ENCODE measurements around the gene MYO3B.

MYO3B gene

GRCh38 chr2:170495896-170496295, 317.9 kb downstream of the MYO3B start:
- TF ChIP-seq CTCF (IDR thresholded peaks at IDR 0.05; ENCODE audit: control extremely low read depth, extremely low read depth, low read depth, missing control alignments) = no peak
- DNase-seq (ENCODE audit: extremely low spot score) = no peak
- ChIA-PET CTCF (no interaction called here), POLR2A (no interaction called here)

- no peak for TF ChIP-seq CTCF (IDR thresholded peaks at IDR 0.05; ENCODE audit: control extremely low read depth, extremely low read depth, low read depth, missing control alignments)
Measured at GRCh38 chr2:170498619-170499018, 320.7 kb downstream of the MYO3B start.

GRCh38 chr2:170500104-170500503, 322.2 kb downstream of the MYO3B start:
- ChIA-PET POLR2A (no interaction called here), CTCF (no interaction called here)

More at GRCh38 chr2:170498619-170499018, 320.7 kb downstream of the MYO3B start:
- no peak for DNase-seq (ENCODE audit: extremely low spot score)
- ChIA-PET CTCF (interaction anchor here (1.1 kb wide), 2 partner anchors 9 to 11 kb away, joined by 3 read pairs; no protein-coding TSS in a partner anchor), POLR2A (no interaction called here)

GRCh38 chr2:170500770-170501169, 322.8 kb downstream of the MYO3B start:
- POLR2A ChIA-PET = no interaction called here
- no peak for DNase-seq (ENCODE audit: extremely low spot score)
- CTCF ChIA-PET = no interaction called here
- no peak for TF ChIP-seq CTCF (IDR thresholded peaks at IDR 0.05; ENCODE audit: control extremely low read depth, extremely low read depth, low read depth, missing control alignments)

More at GRCh38 chr2:170500104-170500503, 322.2 kb downstream of the MYO3B start:
- no peak for DNase-seq (ENCODE audit: extremely low spot score)
- no peak for TF ChIP-seq CTCF (IDR thresholded peaks at IDR 0.05; ENCODE audit: control extremely low read depth, extremely low read depth, low read depth, missing control alignments)

GRCh38 chr2:170501421-170502043, 323.6 kb downstream of the MYO3B start:
- no peak for DNase-seq (ENCODE audit: extremely low spot score)
- POLR2A ChIA-PET = no interaction called here
- CTCF ChIA-PET = no interaction called here
- TF ChIP-seq CTCF (IDR thresholded peaks at IDR 0.05; ENCODE audit: control extremely low read depth, extremely low read depth, low read depth, missing control alignments) = no peak

- TF ChIP-seq CTCF (IDR thresholded peaks at IDR 0.05; ENCODE audit: control extremely low read depth, extremely low read depth, low read depth, missing control alignments) = no peak
- POLR2A ChIA-PET = no interaction called here
- CTCF ChIA-PET = interaction anchor here (0.7 kb wide), 1 partner anchor 38 kb away, joined by 3 read pairs; no protein-coding TSS in a partner anchor
- no peak for DNase-seq (ENCODE audit: extremely low spot score)
Measured at GRCh38 chr2:170502361-170503130, 324.6 kb downstream of the MYO3B start.
